ENCODE data around the gene HSD17B13. TPM values are rescaled to one million over a fixed set of nuclear protein-coding genes. Genes with fewer than 3 reads are reported as not detected.

Gene HSD17B13
- total RNA-seq, 1 experiment from 2014 or later = not detected

DNA sequence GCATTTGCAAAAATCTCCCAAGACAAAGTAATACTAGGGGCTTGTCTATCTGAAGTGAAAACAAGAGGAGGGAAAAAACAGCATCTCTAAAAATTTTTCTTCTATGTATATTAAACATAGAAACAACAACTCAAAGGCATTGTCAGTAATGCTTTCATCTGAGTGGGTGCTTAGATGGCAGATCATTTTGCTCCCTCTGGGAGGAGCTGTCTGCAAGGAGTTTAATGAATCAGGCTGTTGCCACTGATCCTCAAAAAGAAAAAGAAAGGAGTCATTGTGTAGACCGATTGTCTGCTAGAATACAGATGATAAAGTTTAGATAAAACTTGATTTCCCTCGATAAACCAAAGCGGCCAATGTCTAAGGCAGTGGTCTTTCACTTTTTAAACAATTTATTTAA lies 52.5 kb downstream of the HSD17B13 start:
- peak; percentile 79 for ATAC-seq
- no peak for TF ChIP-seq ZBTB21 (CRISPR knock-in tag; IDR thresholded peaks at IDR 0.05; ENCODE audit: borderline replicate concordance)
- TF ChIP-seq, protein P1, sequence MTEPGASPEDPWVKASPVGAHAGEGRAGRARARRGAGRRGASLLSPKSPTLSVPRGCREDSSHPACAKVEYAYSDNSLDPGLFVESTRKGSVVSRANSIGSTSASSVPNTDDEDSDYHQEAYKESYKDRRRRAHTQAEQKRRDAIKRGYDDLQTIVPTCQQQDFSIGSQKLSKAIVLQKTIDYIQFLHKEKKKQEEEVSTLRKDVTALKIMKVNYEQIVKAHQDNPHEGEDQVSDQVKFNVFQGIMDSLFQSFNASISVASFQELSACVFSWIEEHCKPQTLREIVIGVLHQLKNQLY (CRISPR knock-in tag; IDR thresholded peaks at IDR 0.05) = no peak
- TF ChIP-seq TCF7 (CRISPR knock-in tag; IDR thresholded peaks at IDR 0.05; ENCODE audit: low read depth) = no peak
- TF ChIP-seq, protein P2, sequence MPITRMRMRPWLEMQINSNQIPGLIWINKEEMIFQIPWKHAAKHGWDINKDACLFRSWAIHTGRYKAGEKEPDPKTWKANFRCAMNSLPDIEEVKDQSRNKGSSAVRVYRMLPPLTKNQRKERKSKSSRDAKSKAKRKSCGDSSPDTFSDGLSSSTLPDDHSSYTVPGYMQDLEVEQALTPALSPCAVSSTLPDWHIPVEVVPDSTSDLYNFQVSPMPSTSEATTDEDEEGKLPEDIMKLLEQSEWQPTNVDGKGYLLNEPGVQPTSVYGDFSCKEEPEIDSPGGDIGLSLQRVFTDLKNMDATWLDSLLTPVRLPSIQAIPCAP (CRISPR knock-in tag; IDR thresholded peaks at IDR 0.05) = no peak
- TF ChIP-seq CBFB (CRISPR knock-in tag; IDR thresholded peaks at IDR 0.05; ENCODE audit: low read depth) = no peak
- TF ChIP-seq FOXJ3 (CRISPR knock-in tag; IDR thresholded peaks at IDR 0.05; ENCODE audit: borderline replicate concordance) = no peak
- TF ChIP-seq MYBL2 (CRISPR knock-in tag; IDR thresholded peaks at IDR 0.05) = no peak
- TF ChIP-seq HMGA2 (CRISPR knock-in tag; IDR thresholded peaks at IDR 0.05) = no peak
- TF ChIP-seq EMX1 (CRISPR knock-in tag; IDR thresholded peaks at IDR 0.05) = no peak
- no peak for TF ChIP-seq ZNF671 (CRISPR knock-in tag; IDR thresholded peaks at IDR 0.05)
- no peak for TF ChIP-seq ZNF263 (CRISPR knock-in tag; IDR thresholded peaks at IDR 0.05; ENCODE audit: low read depth)
- TF ChIP-seq, protein P3, sequence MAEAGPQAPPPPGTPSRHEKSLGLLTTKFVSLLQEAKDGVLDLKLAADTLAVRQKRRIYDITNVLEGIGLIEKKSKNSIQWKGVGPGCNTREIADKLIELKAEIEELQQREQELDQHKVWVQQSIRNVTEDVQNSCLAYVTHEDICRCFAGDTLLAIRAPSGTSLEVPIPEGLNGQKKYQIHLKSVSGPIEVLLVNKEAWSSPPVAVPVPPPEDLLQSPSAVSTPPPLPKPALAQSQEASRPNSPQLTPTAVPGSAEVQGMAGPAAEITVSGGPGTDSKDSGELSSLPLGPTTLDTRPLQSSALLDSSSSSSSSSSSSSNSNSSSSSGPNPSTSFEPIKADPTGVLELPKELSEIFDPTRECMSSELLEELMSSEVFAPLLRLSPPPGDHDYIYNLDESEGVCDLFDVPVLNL (CRISPR knock-in tag; IDR thresholded peaks at IDR 0.05; ENCODE audit: borderline replicate concordance, low read depth) = no peak
- no peak for TF ChIP-seq SMAD4 (CRISPR knock-in tag; IDR thresholded peaks at IDR 0.05)
- H3K4me1 Mint-ChIP-seq = peaks cover 8% of the 10 kb centered on the region; the same call in 1 of the 2 replicates
- no peaks in the 10 kb centered on the region; the same call in 1 of the 2 replicates for H3K27me3 Mint-ChIP-seq (ENCODE audit: low read depth)
- no peaks in the 10 kb centered on the region for H3K36me3 Mint-ChIP-seq
- H3K4me3 Mint-ChIP-seq = no peak overlapping the region
- no peak overlapping the region for H3K27ac Mint-ChIP-seq
- no peaks in the 10 kb centered on the region for H3K9me3 Mint-ChIP-seq
- DNase-seq (ENCODE audit: low spot score) = peak; percentile 13
- POLR2A ChIA-PET = no interaction called here
- CTCF ChIA-PET = interaction anchor here (0.7 to 1.4 kb wide), 3 partner anchors 105 to 570 kb away, joined by 3 to 6 read pairs (median 6); no protein-coding TSS in a partner anchor

DNA sequence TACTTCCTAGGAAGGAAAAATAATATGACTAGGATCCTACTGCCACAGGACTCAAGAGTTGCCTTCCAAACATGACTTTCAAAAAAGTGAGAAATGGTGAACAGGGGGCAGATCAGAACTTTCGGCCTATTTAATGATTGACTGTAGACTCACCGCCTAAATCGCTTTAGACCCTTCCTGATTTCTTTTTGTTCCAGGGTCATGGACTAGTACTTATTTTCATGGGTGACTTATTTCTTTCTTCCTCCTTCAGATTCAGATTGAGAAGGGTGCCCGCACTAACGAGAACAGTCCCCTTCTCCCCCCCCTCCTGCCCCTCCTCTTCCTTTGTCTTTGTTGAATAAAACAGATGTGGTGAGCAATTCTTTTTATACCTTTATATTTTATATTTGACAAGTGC lies 54.3 kb downstream of the HSD17B13 start:
- no peaks in the 10 kb centered on the region for H3K9me3 Mint-ChIP-seq
- ChIA-PET CTCF (no interaction called here), POLR2A (no interaction called here)
- no peak overlapping the region for H3K27ac Mint-ChIP-seq
- H3K4me1 Mint-ChIP-seq = peaks cover 8% of the 10 kb centered on the region; the same call in 1 of the 2 replicates
- TF ChIP-seq ESRRA (CRISPR knock-in tag; IDR thresholded peaks at IDR 0.05; ENCODE audit: borderline replicate concordance) (no peak), ZNF263 (CRISPR knock-in tag; IDR thresholded peaks at IDR 0.05; ENCODE audit: low read depth) (no peak), ETV6 (CRISPR knock-in tag; IDR thresholded peaks at IDR 0.05) (no peak), GABPB1 (CRISPR knock-in tag; IDR thresholded peaks at IDR 0.05) (no peak), ATF1 (CRISPR knock-in tag; IDR thresholded peaks at IDR 0.05) (no peak), RORB (CRISPR knock-in tag; IDR thresholded peaks at IDR 0.05) (no peak), NR1H2 (CRISPR knock-in tag; IDR thresholded peaks at IDR 0.05) (no peak), PRRX2 (CRISPR knock-in tag; IDR thresholded peaks at IDR 0.05) (no peak), KAT7 (CRISPR knock-in tag; IDR thresholded peaks at IDR 0.05; ENCODE audit: borderline replicate concordance) (no peak)
- TF ChIP-seq, protein P4, sequence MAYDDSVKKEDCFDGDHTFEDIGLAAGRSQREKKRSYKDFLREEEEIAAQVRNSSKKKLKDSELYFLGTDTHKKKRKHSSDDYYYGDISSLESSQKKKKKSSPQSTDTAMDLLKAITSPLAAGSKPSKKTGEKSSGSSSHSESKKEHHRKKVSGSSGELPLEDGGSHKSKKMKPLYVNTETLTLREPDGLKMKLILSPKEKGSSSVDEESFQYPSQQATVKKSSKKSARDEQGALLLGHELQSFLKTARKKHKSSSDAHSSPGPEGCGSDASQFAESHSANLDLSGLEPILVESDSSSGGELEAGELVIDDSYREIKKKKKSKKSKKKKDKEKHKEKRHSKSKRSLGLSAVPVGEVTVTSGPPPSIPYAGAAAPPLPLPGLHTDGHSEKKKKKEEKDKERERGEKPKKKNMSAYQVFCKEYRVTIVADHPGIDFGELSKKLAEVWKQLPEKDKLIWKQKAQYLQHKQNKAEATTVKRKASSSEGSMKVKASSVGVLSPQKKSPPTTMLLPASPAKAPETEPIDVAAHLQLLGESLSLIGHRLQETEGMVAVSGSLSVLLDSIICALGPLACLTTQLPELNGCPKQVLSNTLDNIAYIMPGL (CRISPR knock-in tag; IDR thresholded peaks at IDR 0.05) = no peak
- TF ChIP-seq, protein P5, sequence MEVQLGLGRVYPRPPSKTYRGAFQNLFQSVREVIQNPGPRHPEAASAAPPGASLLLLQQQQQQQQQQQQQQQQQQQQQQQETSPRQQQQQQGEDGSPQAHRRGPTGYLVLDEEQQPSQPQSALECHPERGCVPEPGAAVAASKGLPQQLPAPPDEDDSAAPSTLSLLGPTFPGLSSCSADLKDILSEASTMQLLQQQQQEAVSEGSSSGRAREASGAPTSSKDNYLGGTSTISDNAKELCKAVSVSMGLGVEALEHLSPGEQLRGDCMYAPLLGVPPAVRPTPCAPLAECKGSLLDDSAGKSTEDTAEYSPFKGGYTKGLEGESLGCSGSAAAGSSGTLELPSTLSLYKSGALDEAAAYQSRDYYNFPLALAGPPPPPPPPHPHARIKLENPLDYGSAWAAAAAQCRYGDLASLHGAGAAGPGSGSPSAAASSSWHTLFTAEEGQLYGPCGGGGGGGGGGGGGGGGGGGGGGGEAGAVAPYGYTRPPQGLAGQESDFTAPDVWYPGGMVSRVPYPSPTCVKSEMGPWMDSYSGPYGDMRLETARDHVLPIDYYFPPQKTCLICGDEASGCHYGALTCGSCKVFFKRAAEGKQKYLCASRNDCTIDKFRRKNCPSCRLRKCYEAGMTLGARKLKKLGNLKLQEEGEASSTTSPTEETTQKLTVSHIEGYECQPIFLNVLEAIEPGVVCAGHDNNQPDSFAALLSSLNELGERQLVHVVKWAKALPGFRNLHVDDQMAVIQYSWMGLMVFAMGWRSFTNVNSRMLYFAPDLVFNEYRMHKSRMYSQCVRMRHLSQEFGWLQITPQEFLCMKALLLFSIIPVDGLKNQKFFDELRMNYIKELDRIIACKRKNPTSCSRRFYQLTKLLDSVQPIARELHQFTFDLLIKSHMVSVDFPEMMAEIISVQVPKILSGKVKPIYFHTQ (CRISPR knock-in tag; IDR thresholded peaks at IDR 0.05) = no peak
- TF ChIP-seq, protein P6, sequence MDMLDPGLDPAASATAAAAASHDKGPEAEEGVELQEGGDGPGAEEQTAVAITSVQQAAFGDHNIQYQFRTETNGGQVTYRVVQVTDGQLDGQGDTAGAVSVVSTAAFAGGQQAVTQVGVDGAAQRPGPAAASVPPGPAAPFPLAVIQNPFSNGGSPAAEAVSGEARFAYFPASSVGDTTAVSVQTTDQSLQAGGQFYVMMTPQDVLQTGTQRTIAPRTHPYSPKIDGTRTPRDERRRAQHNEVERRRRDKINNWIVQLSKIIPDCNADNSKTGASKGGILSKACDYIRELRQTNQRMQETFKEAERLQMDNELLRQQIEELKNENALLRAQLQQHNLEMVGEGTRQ (CRISPR knock-in tag; IDR thresholded peaks at IDR 0.05) = no peak
- TF ChIP-seq, protein P1 (CRISPR knock-in tag; IDR thresholded peaks at IDR 0.05) = no peak
- TF ChIP-seq, protein P7, sequence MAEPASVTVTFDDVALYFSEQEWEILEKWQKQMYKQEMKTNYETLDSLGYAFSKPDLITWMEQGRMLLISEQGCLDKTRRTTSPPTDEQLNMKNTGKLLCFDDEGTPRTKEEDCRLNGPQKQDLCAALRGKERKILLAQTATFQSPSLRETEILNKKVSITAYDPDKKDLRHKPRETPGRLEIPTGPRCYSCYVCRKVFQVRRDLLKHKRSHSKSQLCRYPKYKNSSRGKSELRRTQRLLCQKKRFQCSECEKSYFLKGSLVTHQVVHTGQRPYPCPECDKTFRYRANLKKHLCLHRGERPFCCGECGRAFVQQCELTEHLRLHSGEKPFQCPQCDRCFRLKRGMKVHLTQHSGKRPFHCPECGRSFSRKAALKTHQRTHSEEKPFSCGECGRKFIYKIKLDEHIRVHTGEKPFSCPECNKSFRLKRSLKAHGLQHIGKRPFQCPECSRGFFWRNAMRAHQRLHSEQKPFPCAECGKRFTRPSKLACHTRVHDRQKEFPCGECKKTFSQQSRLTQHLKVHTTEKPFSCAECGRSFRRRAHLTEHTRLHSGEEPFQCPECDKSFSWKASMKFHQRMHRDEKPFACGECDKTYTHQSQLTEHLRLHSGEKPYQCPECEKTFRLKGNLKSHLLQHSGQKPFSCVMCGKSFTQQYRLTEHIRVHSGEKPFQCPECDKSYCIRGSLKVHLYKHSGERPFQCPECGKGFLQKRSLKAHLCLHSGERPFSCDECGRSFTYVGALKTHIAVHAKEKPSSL (CRISPR knock-in tag; conservative IDR thresholded peaks at IDR 0.05) = no peak
- no peaks in the 10 kb centered on the region for H3K36me3 Mint-ChIP-seq
- ATAC-seq = no peak
- no peak for DNase-seq (ENCODE audit: low spot score)
- H3K27me3 Mint-ChIP-seq (ENCODE audit: low read depth) = no peaks in the 10 kb centered on the region; the same call in 1 of the 2 replicates
- H3K4me3 Mint-ChIP-seq = no peak overlapping the region

All from WTC11 (cell line).